Measurements from ENCODE around the gene DTD1.

Gene DTD1

DNA sequence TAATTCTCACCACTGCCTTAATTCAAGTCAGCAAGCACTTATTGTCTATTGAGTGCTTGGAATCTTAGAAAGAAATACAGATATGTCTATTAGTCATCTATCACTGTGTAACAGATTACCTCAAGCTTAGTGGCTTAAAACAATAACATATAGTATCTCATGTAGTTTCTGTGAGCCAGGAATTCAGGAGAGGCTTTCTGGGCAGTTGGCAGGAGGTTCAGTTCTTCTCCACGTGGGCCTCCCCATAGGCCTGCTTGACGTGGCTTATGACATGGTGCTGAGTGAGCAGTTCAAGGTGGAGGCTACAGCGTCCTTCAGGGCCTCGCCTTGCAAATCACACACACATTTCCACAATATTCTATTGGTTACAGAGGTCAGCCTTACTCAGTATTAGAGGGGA, 69.7 kb downstream of the DTD1 start:
- in situ Hi-C loops (cut with MboI; ENCODE audit: low sequenced_read_pairs): no loop called here

DNA sequence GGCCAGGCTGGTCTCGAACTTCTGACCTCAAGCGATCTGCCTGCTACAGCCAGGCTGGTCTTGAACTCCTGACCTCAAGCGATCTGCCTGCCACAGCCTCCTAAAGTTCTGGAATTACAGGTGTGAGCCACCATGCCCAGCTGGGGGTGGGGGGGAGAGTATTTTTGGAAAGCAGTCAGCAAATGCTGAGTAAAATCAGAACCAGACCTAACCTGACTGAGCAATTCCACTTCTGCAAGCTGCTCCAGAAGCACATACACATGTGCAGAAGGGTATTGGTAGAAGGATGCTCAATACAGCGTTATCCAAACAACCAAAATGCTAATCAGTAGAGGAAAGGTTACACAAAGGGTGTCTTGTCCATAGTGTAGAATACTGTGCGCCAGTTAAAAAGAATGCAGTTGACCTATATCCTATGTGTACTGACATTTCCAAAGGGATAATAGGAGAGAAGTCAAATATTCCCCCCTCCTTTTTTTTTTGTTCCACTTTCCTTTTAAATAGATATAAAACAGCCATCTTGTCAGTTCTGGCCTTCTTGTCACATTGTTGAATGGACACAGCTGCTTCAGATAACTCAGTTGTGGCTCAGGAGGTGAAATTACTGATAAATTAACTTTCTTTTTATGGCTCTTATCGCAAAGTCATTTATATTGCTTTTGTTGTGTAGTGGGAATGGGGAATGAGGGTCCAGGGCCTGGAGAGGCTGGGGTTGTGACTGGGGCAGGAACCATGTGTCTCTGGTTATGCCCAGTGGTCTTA, 74.6 kb downstream of the DTD1 start:
- in situ Hi-C loops (cut with MboI; ENCODE audit: low sequenced_read_pairs): no loop called here

DNA sequence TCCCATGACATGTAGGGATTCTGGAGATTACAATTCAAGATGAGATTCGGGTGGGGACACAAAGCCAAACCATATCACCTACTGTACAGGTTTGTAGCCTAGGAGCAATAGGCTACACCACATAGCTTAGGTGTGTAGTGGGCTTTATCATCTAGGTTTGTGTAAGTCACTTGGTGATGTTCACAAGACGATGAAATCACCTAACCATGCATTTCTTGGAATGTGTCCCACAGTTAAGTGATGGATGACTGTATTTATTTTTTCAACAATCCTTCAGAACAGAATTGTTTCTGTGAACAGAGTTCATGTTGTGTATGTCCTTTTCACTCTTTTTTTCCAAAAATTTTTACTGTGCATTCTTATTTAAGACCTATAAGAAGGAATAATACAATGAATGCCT, 76.1 kb downstream of the DTD1 start:
- in situ Hi-C loops (cut with MboI; ENCODE audit: low sequenced_read_pairs): no loop called here

DNA sequence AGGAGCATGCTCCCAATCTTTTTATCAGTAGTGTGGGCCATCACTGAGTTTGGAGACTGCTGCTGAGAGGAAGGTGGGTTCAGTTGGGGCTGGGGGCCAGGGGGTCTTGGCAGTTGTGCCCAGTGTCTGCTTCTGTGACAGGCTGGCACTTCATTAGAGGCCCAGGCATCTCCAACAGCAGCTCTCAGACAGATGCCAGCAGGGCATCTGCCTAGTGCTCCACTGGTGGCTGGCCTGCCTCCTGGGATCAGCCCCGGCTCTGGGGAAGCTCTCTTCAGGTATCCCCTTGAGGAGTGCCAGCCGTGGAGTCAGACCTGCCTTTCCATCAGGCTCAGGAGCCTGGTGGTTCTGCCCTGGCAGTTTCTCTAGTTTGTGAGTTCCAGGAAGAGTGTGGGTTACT, 77.3 kb downstream of the DTD1 start:
- in situ Hi-C loops (cut with MboI; ENCODE audit: low sequenced_read_pairs): no loop called here

DNA sequence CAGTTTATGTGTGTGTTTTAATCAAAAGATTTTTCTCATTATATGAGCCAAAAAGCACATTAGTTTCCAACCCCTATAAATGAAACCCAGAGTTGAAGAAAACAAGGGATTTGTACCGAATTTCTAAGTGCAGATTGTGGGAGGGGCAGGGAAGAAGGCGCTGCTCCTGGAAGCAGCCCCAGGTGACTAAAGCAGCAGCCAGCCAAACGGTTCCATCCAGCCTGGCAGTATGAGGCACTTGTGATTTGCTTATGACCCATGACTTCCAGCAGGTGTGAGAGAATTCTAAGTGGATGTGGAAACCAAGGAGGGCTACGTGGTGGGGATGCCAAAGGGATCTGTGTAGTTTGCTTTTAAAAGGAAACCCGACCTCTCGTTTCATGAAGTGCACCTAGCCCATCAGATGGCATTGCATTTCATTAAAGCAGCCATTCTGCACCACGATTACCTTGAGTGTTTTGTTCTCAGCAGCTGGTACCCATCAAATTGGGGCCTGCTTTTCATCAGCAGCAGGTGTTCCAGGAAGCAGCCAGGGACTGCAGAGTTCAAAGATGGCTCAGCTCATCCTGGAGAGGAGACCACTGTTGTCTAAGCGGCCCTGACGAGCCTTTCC, 79.1 kb downstream of the DTD1 start:
- in situ Hi-C loops (cut with MboI; ENCODE audit: low sequenced_read_pairs): no loop called here

DNA sequence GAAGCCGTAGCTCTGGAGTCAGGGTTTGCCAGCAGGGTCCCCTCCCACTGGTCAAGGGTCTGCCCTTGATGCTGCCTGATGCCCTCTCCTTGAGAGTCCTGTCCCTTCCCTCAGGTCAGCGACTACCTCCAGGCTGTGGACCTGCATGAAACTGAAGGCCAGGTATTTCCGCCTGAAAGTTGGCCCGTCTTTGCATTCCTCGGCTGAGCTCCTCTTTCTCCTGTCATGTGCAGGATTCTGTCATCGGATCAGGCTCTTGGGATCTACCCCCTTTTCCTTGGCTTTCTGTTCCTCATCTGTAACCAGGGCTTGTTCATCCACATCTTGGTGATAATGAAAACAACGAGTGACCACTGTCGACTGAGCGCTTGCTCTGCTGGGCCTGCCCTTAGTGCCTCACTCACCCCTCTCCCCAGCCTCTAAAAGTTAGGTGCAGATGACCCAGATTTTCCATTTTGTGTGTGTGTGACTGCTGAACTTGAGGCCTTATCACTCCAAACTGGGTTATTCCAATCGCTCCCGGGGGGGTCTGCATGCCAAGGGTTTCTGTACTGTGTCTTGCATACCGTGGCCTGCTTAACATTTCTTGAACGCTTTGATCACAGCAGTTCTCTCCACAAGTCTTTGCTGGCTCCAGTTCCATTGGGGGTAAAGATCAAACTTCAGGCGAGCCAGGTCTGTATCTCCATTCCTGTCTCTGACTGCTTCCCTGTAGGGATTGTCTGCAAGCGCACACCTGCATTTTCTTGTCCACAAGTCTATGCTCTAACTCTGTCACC, 81.6 kb downstream of the DTD1 start:
- in situ Hi-C loops (cut with MboI; ENCODE audit: low sequenced_read_pairs): no loop called here

DNA sequence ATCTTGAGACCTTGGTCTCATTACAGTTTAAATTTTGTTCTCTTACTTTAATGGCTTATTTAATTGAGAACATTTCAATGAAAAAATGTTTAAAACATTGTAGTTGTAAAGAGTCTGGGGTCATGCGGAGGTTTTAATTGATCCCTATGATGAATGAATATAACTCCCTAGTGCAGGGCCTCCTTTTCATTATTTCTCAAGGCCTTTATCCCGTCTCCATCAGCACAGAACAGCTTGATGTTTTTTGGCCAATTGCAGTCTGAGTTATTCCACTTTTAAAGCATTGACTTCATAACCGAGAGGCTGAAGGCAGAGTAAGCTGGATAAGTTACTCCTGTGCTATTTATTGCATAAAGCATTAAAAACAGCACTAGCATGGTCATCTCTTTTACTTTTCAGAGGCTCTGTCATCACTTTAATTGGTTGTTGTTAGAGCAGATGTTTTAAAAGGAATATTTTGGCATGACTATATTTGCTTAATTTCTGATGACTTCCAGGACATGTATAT, 83.4 kb downstream of the DTD1 start:
- in situ Hi-C loops (cut with MboI; ENCODE audit: low sequenced_read_pairs): no loop called here

DNA sequence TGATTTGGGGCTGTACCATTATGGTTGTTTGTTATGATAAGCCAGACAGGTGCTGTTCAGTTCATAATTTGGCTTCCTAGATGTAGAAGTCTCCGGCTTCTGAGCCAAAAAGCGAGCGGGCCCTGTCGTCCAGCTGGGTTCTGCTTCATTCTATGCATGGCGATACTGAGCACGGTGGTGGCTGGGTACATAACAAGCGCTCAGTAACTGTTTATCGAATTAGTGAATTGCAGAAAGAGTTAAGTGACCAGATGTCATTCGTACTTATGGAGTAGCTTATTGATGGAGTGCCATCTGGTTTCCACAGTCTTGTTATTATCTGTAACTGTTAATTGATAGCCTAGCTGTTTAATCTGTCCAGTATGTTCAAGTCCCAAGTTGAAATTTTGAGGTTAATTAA, 85.0 kb downstream of the DTD1 start:
- in situ Hi-C loops (cut with MboI; ENCODE audit: low sequenced_read_pairs): no loop called here

DNA sequence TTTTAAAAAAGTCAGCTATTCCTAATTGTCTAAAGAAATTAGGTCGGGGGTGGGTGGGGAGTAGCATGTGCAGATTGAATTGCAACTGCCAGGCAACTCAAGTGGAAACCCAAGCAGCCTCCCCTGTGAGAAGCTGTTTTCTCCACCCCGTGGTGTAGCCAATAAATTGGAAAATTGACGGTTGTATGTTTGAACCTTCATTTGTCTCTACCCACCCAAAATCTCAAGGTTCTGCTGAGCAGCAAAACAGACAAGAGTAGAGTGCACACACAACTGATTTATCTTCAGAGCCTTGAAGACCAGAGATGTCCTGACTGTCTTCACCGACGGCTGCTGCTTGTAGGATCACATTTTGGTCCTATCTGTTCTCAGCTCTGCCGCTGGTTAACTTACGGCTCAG, 88.5 kb downstream of the DTD1 start:
- in situ Hi-C loops (cut with MboI; ENCODE audit: low sequenced_read_pairs): no loop called here

DNA sequence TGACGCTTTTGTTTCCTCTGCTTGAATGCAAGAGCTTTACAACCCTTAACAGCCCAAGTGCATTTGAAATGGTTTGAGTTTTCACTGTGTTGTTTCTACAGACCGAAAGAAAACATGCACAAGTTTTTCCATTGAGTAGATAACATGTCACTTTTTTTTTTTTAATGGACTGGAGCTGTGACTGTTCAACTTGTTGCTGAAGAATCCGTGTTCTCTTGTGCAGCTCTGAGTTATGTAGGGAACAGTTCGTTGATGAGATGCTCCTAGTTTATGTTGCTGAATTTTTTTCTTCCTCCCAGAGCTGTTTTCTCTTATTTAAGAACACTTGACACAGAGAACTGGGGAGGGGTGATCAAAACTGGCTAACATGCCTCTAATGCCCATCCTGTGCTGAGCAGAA, 89.3 kb downstream of the DTD1 start:
- in situ Hi-C loops (cut with MboI; ENCODE audit: low sequenced_read_pairs): no loop called here

DNA sequence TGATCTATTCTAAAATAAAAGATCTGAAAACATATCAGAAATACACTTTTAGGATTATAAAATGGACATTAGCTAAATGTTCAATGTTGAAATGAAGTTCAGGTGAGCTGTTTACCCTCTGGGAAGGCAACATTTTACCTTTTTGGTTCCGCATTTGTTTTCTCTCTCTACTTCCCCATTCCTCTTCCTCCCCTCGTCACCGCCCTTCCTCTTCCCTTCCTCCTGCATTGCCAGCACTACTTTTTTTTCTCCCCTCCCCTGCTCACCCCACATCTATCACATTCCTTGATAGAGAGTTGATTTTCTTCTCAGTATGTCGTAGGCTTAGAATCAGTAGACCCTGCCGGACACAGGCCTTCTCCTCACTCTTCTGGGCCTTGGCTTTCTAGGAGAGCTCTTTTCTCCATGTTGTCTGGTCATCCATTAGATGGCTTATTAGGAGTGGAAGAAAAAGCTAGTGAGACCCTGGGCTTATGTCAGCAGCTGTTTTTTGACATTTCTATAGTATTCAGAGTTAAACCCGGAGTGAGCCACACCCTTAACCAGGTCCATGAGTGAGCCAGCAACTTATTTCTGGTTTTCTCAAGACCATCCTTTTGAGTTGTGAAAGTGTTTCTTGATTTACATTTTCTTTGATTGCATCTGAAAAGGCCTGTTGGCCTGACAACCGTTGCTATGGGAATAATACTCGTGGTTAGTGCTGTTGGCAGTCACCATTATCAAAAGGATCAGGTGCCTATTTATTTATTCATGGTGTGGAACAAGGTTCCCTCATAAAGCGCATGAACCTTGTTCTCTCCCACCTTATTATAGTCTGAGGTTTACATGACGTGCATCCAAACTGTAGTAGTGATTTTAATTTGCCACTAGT, 90.9 kb downstream of the DTD1 start:
- in situ Hi-C loops (cut with MboI; ENCODE audit: low sequenced_read_pairs): no loop called here

DNA sequence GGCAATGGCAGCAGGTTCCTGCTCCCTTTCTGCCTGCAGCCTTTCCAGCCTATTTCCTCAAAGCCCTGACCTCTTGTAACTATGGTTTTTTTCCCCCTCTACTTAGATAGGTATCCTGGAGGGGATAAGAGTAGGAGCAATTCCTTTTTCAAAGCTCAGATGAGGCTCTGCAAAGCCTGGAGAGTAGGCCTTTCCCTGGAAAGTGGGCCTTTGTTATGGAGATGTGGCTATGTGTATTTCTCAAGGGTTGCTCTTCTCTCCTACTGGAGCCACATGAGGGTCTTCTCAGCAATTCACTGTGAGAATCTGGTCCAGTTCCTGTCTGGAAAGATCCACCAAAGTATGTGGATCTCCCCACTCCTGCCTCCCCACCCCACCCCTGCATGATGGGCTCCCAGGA, 96.0 kb downstream of the DTD1 start:
- in situ Hi-C loops (cut with MboI; ENCODE audit: low sequenced_read_pairs): no loop called here

DNA sequence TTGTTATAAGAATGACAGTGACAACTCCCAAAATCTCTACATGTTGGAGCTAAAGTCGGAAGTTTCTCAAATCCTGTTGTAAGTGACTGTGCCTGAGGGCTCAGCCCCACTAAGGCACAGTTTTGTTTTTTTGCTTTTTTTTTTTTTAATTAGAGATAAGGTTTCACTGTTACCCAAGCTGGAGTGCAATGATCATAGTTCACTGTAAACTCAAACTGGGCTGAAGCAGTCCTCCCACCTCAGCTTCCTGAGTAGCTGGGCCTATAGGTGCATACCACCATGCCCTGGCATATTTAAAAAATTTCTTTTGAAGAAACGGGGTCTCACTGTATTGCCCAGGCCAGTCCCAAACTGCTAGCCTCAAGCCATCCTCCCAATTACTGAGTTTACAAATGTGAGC, 96.9 kb downstream of the DTD1 start:
- in situ Hi-C loops (cut with MboI; ENCODE audit: low sequenced_read_pairs): no loop called here

DNA sequence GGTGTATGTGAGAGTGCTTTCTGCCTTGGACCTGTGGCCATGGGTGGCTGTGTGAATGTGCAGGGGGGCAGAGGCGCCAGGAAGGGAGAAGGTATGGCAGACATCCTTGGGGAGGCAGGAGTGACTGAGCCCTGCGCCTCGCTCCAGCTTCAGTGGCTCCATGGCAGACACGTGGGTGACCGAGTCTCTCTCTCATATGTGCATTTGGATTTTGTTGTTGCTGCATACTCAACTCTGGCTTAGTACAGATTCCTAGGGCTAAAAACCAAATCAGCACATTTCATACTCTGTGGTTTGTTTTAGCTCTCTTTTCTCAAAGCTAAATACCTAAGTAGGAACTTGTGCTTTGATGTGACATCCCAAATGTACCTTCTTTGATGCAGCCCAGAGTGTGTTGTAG, 97.6 kb downstream of the DTD1 start:
- in situ Hi-C loops (cut with MboI; ENCODE audit: low sequenced_read_pairs): no loop called here

DNA sequence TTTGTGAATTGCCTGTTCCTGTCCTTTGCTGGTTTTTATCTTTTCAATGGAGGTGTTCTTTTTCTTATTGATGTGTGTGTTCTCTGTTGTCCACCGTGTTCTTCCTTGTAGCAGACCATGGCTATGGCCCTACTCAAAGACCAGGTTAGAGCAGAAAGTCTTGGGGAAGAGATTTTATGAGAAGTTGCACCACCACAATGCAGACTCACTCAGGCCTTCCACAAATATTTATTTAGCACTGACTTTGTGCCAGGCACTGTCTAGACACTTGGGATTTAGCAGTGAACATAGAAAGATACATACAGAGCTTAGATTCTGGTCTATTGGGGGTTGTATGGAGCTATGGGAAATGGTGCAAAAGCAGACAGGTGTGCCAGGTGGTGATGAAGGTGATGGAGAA, 98.8 kb downstream of the DTD1 start:
- in situ Hi-C loops (cut with MboI; ENCODE audit: low sequenced_read_pairs): no loop called here

DNA sequence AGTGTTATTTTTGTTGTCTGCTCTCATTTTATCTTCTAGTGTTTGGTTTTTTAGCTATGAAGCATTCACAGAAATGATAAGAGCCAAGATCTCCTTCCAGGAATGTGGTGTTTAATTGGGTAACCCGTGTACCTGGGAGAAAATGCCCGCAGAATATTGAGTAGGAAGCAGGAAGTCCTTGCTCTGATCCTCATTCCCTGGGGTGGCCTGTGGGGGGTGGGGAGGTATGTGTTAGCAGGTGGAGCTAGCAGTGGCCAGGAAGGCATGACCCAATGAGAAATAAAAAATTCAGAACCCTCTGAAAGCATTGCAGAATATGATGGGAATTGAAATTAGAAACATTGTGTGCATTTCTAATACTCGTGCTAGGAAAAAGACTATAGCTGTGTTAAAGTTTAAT, 100.8 kb downstream of the DTD1 start:
- in situ Hi-C loops (cut with MboI; ENCODE audit: low sequenced_read_pairs): no loop called here

DNA sequence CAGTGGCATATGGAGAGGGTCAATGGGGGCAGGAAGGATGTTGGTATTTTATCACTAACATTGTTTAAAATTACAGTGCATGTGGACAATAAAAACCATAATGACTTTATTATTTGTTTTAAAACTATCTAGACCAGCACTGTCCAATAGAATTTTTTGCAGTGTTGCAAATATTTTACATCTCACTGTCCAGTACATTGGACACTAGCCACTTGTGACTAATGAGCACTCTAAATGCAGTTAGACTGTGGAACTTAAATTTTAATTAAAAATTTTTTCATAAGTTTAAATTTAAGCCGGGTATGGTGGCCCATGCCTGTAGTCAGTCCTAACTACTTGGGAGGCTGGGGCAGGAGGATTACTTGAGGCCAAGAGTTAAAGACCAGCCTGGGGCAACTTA, 101.7 kb downstream of the DTD1 start:
- in situ Hi-C loops (cut with MboI; ENCODE audit: low sequenced_read_pairs): no loop called here

DNA sequence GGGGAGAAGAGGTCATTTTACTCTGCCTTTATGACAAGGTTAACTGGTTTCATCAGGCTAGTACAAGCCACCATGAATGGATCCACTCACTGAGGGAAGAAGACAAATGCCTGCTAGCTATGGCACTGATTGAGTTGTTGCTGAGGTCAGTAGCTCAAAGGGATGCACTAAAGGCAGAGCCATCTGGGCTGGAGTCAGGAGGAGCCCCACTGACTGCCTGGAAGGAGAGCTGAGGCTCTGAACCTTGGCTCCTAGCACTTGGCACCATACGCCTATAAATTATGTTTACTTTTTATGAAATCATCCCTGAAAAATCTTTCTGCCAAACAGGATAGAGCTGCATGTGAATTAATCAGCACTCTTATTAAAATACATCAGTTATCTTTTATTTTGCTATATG, 104.6 kb downstream of the DTD1 start:
- in situ Hi-C loops (cut with MboI; ENCODE audit: low sequenced_read_pairs): no loop called here

DNA sequence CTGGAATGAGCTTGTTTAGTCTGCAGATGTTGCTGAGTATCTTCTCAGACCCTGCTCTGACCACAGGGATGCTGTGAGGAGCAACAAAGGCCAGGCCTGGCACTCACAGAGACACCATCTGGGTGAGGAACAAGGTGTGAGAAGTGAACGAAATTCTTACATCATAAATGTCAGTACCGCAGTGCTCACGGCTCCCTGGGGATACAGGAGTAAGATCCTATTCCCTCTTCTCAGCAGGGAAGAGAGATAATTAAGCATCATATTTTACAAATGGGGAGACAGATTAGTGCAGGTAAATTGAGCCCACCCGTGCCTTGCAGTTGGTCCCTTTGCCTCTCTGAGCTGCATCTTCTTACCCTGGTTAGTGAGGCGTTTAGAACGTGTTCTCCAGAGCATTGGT, 106.2 kb downstream of the DTD1 start:
- in situ Hi-C loops (cut with MboI; ENCODE audit: low sequenced_read_pairs): no loop called here

DNA sequence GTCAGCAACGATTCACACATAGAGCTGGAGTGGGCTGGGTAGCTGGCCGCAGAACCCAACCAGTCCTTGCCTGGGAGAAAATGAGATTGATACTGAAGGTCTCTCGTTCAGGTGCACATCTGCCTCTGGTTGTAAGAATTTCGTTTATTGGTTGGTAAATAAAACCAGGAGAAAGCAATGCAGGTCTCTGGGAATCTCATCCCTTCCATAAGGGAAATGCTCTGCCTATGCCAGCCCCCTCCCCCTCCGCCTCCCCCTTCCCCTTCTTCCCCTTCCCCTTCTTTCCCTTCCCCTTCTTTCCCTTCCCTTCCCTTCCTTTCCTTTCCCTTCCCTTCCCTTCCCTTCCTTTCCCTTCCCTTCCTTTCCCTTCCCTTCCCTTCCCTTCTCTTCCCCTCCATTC, 107.3 kb downstream of the DTD1 start:
- in situ Hi-C loops (cut with MboI; ENCODE audit: low sequenced_read_pairs): no loop called here

DNA sequence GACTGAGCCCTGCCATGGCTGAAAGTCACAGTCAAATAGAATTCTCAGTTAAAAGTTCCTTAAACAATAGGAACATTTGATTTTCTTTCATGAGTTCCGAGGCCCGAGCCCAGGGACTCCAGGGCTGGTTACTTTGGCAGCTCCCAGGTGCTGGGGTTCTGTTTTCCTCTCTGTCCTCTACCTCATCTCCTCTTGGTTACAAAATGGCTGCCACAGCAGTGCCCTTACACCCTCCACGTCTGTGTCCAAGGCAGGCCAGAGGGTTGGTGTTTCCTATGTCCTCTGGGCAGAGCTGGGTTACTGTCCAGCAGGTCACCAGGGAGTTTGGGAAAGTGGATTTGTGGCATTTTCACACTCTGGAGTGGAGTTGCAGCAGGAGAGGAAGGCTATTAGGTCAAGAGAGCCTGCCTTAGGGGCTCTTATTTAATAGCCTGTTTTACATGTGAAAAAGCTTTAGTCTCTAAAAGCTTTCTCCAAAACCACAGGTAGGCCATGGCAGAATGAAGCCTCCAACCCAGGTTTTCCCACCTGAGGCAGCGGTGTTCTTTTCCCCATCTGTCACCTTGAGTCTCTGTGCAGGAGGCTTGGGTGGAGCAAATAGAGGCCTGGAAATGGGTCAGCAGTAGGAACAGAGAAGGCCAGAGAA, 111.0 kb downstream of the DTD1 start:
- in situ Hi-C loops (cut with MboI; ENCODE audit: low sequenced_read_pairs): no loop called here

All from HL-60/S4 treated with phorbol 12-myristate 13-acetate at 8.2 ng/mL for 4 days and 3 days (cell line).